ENCODE results near the gene PROSER1. TPM values are rescaled to one million over a fixed set of nuclear protein-coding genes. Genes with fewer than 3 reads are reported as not detected.

Gene PROSER1
- total and polyA plus RNA-seq, 2 of the 4 experiments (the other 2 are of a cell fraction), result 2.0 to 13.4 TPM

- Histone ChIP-seq H2AK9ac (replicated peaks; ENCODE audit: low read depth, low read length, poor library complexity) (no peak overlapping the region), H3K36me3 (ENCODE audit: control insufficient read depth, insufficient read depth, low read length) (no peaks in the 10 kb centered on the region), H3K4me2 (ENCODE audit: low read depth, low read length) (no peak overlapping the region), H3K9me1 (ENCODE audit: insufficient read depth, low read length) (no peaks in the 10 kb centered on the region), H4K5ac (ENCODE audit: low read depth, low read length) (no peak overlapping the region), H3K27ac (ENCODE audit: insufficient read depth, low read length) (no peak overlapping the region), H2BK120ac (ENCODE audit: low read depth, low read length) (no peak overlapping the region), H2BK5ac (ENCODE audit: low read depth, low read length, poor library complexity, severe bottlenecking) (no peak overlapping the region), H3K18ac (ENCODE audit: low read depth, low read length) (no peak overlapping the region), H3K4me1 (ENCODE audit: control insufficient read depth, insufficient read depth, low read length) (no peaks in the 10 kb centered on the region), H4K20me1 (ENCODE audit: insufficient read depth, low read length) (no peaks in the 10 kb centered on the region), H3K79me1 (ENCODE audit: low read depth in 1 of 2, low read length in 2 of 2) (no peaks in the 10 kb centered on the region), H2BK20ac (ENCODE audit: low read depth, low read length) (no peak overlapping the region), H3K9me3 (ENCODE audit: control insufficient read depth, insufficient read depth, low read length) (no peaks in the 10 kb centered on the region), H3K56ac (ENCODE audit: extremely low read depth, insufficient read depth, low read length) (no peak overlapping the region), H4K8ac (ENCODE audit: low read depth in 2 of 2, low read length in 2 of 2) (no peak overlapping the region), H2BK15ac (ENCODE audit: low read depth, low read length) (no peak overlapping the region), H4K91ac (ENCODE audit: insufficient read depth, low read depth, low read length) (no peak overlapping the region), H3K23ac (ENCODE audit: low read depth, low read length) (no peak overlapping the region), H2AK5ac (ENCODE audit: low read depth, low read length) (no peak overlapping the region), H3K4me3 (ENCODE audit: insufficient read depth, low read depth, low read length) (no peak overlapping the region), H3K4ac (ENCODE audit: low read depth, low read length) (no peak overlapping the region), H3K9ac (ENCODE audit: low read depth, low read length) (no peak overlapping the region), H2AFZ (replicated peaks; ENCODE audit: low read length, poor library complexity) (no peak overlapping the region), H3K27me3 (ENCODE audit: control insufficient read depth, insufficient read depth, low read length) (no peaks in the 10 kb centered on the region), H3K14ac (replicated peaks; ENCODE audit: low read depth, low read length) (no peak overlapping the region)
- CTCF ChIA-PET, result no interaction called here
- BruUV-seq (replicated peaks), result no TSS peak
- WGBS, 2 experiments (ENCODE audit: extremely low coverage in 2 of 2, insufficient read length in 1 of 2), result 33% methylated on average over 1 of the region's 4 CpGs; no CpG with 5 or more reads in 1 of the 2 experiments
- TF ChIP-seq NFE2L2 (IDR thresholded peaks at IDR 0.05; ENCODE audit: low read depth, low read length), result no peak
- TF ChIP-seq MAFK (IDR thresholded peaks at IDR 0.05; ENCODE audit: low read depth, low read length), result no peak
- no peak for TF ChIP-seq FOS (IDR thresholded peaks at IDR 0.05; ENCODE audit: low read depth, low read length)
- no peak for TF ChIP-seq USF2 (IDR thresholded peaks at IDR 0.05; ENCODE audit: low read depth, low read length)
- TF ChIP-seq SMC3 (IDR thresholded peaks at IDR 0.05; ENCODE audit: low read depth, low read length), result no peak
- TF ChIP-seq BHLHE40 (IDR thresholded peaks at IDR 0.05; ENCODE audit: low read depth, low read length), result no peak
- TF ChIP-seq MAZ (IDR thresholded peaks at IDR 0.05; ENCODE audit: borderline replicate concordance, low read depth, low read length), result no peak
- TF ChIP-seq RCOR1 (IDR thresholded peaks at IDR 0.05; ENCODE audit: insufficient replicate concordance, low read length), result no peak
- no peak for TF ChIP-seq MXI1 (IDR thresholded peaks at IDR 0.05; ENCODE audit: borderline replicate concordance, low read depth, low read length)
- TF ChIP-seq RFX5 (IDR thresholded peaks at IDR 0.05; ENCODE audit: low read depth, low read length), result no peak
- no peak for TF ChIP-seq CEBPB (IDR thresholded peaks at IDR 0.05; ENCODE audit: low read depth, low read length)
- no peak for TF ChIP-seq CTCF (conservative IDR thresholded peaks at IDR 0.05; ENCODE audit: low read depth, low read length)
- TF ChIP-seq CHD1 (IDR thresholded peaks at IDR 0.05; ENCODE audit: low read depth, low read length), result no peak
- TF ChIP-seq RAD21 (IDR thresholded peaks at IDR 0.05; ENCODE audit: low read length), result no peak
- no peak for TF ChIP-seq POLR2A (IDR thresholded peaks at IDR 0.05; ENCODE audit: low read depth, low read length)
- intact Hi-C loops (cut with micrococcal nuclease), result no loop called here
- in situ Hi-C loops (cut with MboI; ENCODE audit: low sequenced_read_pairs), result no loop called here
- ATAC-seq (ENCODE audit: low read depth) (no peak), DNase-seq (no peak)
- dilution Hi-C loops (cut with HindIII; ENCODE audit: low sequenced_read_pairs, unreplicated experiment), result no loop called here
- POLR2A ChIA-PET (ENCODE audit: unreplicated experiment), result no interaction called here
Observed at GRCh38 chr13:38965281-38965680, 72.6 kb downstream of the PROSER1 start.
